ENCODE results near the gene RAI14.
"Not testable (repeated sequence)": the region's sequence is repeated elsewhere in the genome, so short reads cannot be mapped to it uniquely, and the experiment has no call there.

The RAI14 gene

GRCh38 chr5:34827588-34828506 is 171.7 kb downstream of the RAI14 start:
- H3K4me3 ChIP-seq (ENCODE audit: low read depth, low read length): no peak overlapping the region
- DNase-seq (ENCODE audit: low read depth): no peak
- TF ChIP-seq, protein P1, sequence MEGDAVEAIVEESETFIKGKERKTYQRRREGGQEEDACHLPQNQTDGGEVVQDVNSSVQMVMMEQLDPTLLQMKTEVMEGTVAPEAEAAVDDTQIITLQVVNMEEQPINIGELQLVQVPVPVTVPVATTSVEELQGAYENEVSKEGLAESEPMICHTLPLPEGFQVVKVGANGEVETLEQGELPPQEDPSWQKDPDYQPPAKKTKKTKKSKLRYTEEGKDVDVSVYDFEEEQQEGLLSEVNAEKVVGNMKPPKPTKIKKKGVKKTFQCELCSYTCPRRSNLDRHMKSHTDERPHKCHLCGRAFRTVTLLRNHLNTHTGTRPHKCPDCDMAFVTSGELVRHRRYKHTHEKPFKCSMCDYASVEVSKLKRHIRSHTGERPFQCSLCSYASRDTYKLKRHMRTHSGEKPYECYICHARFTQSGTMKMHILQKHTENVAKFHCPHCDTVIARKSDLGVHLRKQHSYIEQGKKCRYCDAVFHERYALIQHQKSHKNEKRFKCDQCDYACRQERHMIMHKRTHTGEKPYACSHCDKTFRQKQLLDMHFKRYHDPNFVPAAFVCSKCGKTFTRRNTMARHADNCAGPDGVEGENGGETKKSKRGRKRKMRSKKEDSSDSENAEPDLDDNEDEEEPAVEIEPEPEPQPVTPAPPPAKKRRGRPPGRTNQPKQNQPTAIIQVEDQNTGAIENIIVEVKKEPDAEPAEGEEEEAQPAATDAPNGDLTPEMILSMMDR (IDR thresholded peaks at IDR 0.05; ENCODE audit: control insufficient read depth, extremely low read depth, insufficient read depth): no peak

DNA sequence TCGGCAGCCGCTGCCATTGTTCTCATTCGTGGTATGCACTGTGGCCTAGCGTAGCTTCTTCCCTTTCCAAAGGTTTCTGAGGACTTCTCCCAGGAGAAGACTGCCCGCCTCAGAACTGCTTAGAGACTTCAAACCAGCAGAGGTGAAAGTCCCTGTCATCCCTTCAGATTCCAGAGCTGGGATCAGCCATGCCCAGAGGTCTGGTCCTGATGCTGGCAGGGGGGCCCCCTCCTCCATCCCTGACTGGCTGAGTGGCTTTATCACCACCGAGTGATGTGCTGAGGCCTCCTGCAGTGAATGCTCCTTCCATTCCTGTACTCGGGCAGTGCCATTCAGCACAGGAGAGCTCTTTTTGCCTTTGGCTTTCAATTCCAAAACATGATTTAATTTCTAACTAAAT is 174.7 kb downstream of the RAI14 start:
- DNase-seq (ENCODE audit: low read depth); H3K4me3 ChIP-seq (ENCODE audit: low read depth, low read length): not testable (repeated sequence)

DNA sequence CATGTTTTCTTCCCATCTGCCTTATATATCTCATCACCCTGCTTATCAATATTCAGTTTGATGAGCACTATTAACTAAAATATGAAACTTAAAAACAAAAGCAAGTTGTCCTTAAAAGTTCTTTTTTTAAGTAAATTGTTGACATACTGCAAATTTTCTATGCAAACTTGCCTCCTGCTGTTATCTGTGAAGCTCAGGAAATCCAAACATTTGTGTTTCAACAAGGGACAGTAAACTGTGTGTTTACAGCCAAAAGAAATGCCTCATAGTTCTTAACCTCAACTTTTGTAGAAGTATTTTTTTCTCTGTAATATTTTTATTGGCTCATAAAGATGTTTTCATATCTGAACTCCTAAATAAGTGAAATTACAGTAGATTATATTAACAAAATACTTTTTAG is 175.2 kb downstream of the RAI14 start:
- H3K4me3 ChIP-seq (ENCODE audit: low read depth, low read length): no peak overlapping the region
- DNase-seq (ENCODE audit: low read depth): peak; percentile 30
- TF ChIP-seq, protein P1 (IDR thresholded peaks at IDR 0.05; ENCODE audit: control insufficient read depth, extremely low read depth, insufficient read depth): no peak

DNA sequence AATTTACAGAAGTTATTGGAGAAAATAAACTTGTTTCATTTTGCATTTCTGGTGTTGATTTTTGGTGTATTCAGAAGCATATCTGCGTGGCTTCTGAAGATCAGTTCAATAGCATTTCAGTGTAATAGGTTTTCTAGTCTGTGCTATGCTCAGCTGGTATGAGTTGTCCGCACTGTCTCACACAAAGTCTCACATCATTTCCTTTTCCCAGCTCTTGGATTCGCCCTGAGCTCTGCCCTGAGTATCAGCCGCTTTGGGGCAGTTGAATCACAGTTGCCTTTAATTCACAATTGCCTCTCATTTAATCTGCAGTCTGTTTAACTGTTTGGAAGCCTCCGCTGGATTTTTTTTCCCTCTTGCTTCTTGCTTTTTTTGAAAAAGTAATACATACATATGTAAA is 176.4 kb downstream of the RAI14 start:
- DNase-seq (ENCODE audit: low read depth): no peak
- TF ChIP-seq, protein P1 (IDR thresholded peaks at IDR 0.05; ENCODE audit: control insufficient read depth, extremely low read depth, insufficient read depth): no peak
- H3K4me3 ChIP-seq (ENCODE audit: low read depth, low read length): no peak overlapping the region

- H3K4me3 ChIP-seq (ENCODE audit: low read depth, low read length): no peak overlapping the region
- no peak for DNase-seq (ENCODE audit: low read depth)
- TF ChIP-seq, protein P1 (IDR thresholded peaks at IDR 0.05; ENCODE audit: control insufficient read depth, extremely low read depth, insufficient read depth): no peak
These were observed 177.0 kb downstream of the RAI14 start for GRCh38 chr5:34833090-34833489.

GRCh38 chr5:34833976-34834793 is 178.1 kb downstream of the RAI14 start:
- DNase-seq (ENCODE audit: low read depth): no peak
- TF ChIP-seq, protein P1 (IDR thresholded peaks at IDR 0.05; ENCODE audit: control insufficient read depth, extremely low read depth, insufficient read depth): no peak
- no peak overlapping the region for H3K4me3 ChIP-seq (ENCODE audit: low read depth, low read length)

- no peak for DNase-seq (ENCODE audit: low read depth)
- no peak overlapping the region for H3K4me3 ChIP-seq (ENCODE audit: low read depth, low read length)
- TF ChIP-seq, protein P1 (IDR thresholded peaks at IDR 0.05; ENCODE audit: control insufficient read depth, extremely low read depth, insufficient read depth): no peak
These were observed 178.6 kb downstream of the RAI14 start for GRCh38 chr5:34834794-34835089.

Measured in LNCaP clone FGC (cell line).